C1 segment of cervical spinal cord (tissue), 14 donors: ENCODE measurements around the gene GAS7.
A peak's percentile ranks its signal among the peaks of the same experiment; 100 is the strongest.
"Not testable (repeated sequence)": the region's sequence is repeated elsewhere in the genome, so short reads cannot be mapped to it uniquely, and the experiment has no call there.

ENCODE experiments used
- DNase-seq, 14 donors: peaks; one replicate each; lab custom pipeline; 2025; lab: John Stamatoyannopoulos, UW

GAS7 gene

DNA sequence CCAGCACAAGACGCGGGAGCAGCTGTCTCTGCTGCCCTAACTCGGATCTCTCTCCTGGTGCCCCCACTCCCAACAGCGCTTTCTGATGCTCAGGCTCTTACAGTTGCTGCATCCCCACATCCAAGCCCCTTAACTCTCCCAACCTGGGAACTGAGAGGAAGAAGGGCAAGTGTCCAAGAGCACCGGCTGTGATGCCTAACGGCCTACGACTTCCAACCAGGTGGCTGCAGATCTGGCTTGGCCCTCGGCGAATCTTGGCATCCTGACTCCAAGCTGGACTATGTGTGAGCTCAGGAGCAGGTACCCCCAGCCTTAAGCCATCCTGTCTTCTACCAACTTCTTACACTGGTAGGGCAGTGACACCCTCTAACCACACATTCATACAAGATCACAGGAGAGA lies 255.1 kb downstream of the GAS7 start:
- DNase-seq, result peak in 2 of 14 donors; percentile 11 to 93

- DNase-seq, result no peak
These were observed 255.5 kb downstream of the GAS7 start for GRCh38 chr17:9942885-9943284.

GRCh38 chr17:9941305-9941704 lies 257.1 kb downstream of the GAS7 start:
- no peak for DNase-seq

GRCh38 chr17:9940841-9941240 lies 257.6 kb downstream of the GAS7 start:
- DNase-seq, result no peak

- no peak for DNase-seq
These were observed 259.6 kb downstream of the GAS7 start for GRCh38 chr17:9938764-9939163.

DNA sequence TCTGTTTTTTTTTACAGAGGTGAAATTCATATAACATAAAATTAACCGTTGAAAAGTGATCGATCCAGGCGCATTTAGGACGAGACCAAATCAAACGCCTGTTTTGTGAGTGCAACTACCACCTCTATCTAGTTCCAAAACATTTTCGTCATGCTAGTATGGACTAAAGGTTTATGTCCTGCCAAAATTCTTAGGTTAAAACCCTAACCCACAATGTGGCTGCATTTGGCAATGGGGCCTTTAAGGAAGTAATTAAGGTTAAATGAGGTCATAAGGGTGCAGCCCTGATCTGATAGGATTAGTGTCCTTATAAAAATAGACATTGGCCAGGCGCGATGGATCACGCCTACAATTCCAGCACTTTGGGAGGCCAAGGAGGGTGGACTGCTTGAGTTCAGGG lies 260.5 kb downstream of the GAS7 start:
- DNase-seq, result no peak

GRCh38 chr17:9937241-9937761 lies 261.1 kb downstream of the GAS7 start:
- DNase-seq, result peak in 12 of 14 donors; percentile 18 to 98 (median 28)

DNA sequence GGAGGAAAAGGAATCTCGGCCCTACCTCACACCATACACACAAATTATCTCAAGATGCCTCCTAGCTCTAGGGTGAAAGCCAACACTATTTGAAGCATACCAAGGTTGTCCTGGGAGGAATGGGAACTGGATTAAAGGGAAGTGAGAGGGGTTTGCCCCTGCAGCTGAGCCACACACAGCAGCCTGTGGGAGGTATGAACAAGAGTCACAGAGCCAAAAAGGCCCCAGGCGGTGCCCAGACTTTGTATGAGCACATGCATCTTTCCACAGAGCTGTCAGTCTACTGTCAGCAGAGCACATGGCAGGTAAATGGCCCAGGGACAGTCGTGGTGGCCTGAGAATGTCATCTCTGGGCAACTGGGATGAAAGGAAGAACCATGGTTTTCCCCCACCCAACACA lies 262.3 kb downstream of the GAS7 start:
- no peak for DNase-seq

DNA sequence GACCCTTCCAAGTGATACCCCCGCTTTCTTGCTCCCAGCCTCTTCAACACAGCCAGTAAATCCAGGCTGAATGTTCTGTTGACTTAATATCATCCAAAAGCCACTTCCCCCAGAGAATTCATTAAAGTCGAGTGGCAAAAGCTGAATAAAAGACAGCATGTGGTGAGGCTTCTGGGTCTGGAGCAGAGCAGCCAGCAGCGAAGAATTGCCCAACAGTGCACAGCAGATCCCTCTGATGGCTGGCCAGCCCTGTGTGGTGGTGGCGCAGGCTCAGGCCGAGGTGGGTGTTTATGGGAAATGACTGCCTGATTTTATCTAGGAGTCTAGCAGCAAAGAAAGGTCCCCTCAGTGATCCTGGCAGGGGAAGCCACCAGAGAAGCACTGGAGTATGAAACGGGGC lies 263.0 kb downstream of the GAS7 start:
- peak in 6 of 14 donors; percentile 9 to 67 (median 16) for DNase-seq

- no peak for DNase-seq
These were observed 264.1 kb downstream of the GAS7 start for GRCh38 chr17:9934331-9934730.

GRCh38 chr17:9932491-9932890 lies 265.9 kb downstream of the GAS7 start:
- no peak for DNase-seq

GRCh38 chr17:9931144-9931741 lies 267.2 kb downstream of the GAS7 start:
- no peak for DNase-seq

DNA sequence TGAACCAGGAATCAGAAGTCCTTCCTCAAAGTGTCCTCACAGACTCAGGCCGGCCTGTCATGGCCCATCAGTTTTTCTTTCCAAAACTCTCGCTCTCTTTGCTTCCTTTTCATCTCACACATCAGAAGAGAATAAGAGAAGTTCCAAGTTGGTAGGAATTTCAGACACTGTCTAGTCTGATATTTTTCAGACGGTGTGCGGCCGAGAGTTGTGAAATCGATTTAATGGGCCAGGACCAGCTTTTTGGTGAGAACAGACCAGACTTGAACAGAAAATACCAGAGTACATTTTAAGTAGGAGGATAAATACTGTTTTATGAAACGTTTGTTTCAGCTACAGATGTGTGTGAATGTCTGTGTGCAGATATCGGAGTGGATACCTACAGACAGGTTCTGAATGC lies 268.5 kb downstream of the GAS7 start:
- DNase-seq, result no peak

DNA sequence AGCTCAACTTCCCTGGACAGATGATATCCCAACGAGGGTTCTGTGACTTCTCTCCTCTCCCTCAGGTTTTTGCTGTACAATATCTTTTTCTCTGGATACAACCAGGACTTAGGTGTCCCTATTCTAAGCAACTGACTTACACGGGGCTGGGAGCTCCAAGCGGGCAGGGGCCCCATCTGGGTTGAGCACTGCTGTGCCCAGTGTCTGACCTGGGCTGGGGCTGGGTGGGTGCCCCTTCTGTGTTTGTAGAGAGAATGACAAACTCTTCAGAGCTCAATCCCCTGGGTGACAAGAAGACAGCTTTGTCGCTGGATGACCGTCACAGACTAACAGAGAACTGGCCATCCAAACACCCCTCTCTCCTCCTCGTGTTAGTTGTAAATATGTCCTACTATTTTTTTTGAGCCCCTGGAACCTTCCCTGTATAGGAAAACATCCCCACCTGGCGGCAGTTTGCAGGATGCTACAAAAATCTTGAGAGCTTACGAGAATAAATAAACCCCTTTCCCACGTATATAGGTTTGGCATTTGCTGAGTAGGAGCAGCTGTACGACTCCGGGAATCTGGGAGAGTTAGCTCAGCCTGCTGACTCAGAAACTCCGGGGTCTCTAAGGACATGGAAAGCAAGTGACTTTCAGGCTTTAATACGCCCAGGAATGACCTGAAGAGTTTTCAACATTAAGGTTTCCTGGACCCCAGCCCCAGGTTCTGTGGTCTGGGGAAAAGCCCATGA lies 269.6 kb downstream of the GAS7 start:
- DNase-seq, result peak in 1 of 14 donors; percentile 68

- no peak for DNase-seq
These were observed 272.1 kb downstream of the GAS7 start for GRCh38 chr17:9926150-9926804.

DNA sequence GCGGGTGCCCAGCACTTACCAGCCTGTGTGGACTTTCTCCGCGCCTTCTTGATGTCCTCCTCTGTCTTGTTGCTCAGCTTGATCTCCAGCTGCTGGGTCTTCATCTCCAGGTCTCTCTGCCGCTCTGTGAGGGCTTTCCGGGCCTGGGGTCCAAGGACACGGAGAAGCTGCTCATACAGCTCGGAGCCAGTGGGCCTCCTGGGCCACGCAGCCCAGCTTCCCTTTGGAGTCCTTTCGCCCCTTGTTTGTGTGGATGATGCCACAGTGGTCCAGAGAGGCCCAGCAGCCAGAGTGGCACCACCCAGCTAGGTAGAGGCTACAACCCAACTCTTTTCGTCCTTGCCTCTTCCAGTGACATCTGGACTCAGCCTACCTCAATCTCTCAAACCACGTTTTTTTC lies 272.9 kb downstream of the GAS7 start:
- DNase-seq, result no peak

DNA sequence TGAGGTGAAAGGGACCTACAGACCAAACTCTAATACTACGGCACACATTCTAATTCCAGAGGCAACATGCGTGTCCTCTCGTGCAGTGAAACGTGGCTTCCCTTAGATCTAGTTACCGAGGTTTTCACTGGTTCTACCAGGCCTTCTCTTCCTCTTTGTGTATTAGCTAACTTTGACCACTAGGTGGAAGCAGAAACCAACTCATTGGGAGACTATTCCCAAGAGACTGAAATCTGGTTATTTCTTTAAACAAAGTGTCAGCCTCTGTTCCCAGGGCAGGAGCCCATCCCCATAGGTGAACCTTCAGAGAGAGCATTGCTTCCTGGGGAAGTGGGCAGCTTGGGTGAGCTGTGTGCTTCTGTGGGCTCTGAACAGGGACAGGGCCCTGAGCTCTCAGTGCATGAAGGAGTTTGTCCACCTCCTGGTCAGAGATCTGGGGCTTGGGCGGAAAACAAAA lies 273.6 kb downstream of the GAS7 start:
- peak in 3 of 14 donors; percentile 12 to 69 (median 28) for DNase-seq

- DNase-seq, result peak in 1 of 14 donors; percentile 67
These were observed 276.2 kb downstream of the GAS7 start for GRCh38 chr17:9922012-9922848.

- not testable (repeated sequence) for DNase-seq
These were observed 277.2 kb downstream of the GAS7 start for GRCh38 chr17:9921216-9921615.

GRCh38 chr17:9918804-9919352 lies 279.5 kb downstream of the GAS7 start:
- no peak for DNase-seq

GRCh38 chr17:9918352-9918751 lies 280.1 kb downstream of the GAS7 start:
- no peak for DNase-seq
